ENCODE data around the gene FAM219A.

FAM219A gene

DNA sequence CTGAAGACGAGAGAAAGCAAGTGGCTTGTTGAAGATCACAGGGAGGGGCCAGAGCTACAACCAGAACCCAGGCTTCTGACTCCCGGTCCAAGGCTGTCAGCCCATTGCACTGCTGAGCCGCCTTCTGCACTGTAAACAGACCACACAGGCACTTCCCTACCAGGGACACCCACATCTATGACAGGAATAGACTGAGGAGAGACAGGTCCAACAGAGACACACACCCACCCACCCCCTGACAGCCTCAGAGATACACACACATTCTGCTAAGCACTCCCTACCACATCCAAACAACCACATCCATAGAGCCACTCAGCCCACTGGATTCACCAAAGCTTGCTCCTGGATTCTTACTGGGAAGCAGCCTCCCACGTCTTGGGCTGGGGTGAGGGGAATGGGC, 58.6 kb downstream of the FAM219A start:
- TF ChIP-seq, protein P1, sequence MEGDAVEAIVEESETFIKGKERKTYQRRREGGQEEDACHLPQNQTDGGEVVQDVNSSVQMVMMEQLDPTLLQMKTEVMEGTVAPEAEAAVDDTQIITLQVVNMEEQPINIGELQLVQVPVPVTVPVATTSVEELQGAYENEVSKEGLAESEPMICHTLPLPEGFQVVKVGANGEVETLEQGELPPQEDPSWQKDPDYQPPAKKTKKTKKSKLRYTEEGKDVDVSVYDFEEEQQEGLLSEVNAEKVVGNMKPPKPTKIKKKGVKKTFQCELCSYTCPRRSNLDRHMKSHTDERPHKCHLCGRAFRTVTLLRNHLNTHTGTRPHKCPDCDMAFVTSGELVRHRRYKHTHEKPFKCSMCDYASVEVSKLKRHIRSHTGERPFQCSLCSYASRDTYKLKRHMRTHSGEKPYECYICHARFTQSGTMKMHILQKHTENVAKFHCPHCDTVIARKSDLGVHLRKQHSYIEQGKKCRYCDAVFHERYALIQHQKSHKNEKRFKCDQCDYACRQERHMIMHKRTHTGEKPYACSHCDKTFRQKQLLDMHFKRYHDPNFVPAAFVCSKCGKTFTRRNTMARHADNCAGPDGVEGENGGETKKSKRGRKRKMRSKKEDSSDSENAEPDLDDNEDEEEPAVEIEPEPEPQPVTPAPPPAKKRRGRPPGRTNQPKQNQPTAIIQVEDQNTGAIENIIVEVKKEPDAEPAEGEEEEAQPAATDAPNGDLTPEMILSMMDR (IDR thresholded peaks at IDR 0.05; ENCODE audit: low read depth, low read length, missing control alignments): no peak
- no peak for DNase-seq (ENCODE audit: extremely low read depth, low read depth)
- no peak overlapping the region for H3K4me3 ChIP-seq (replicated peaks; ENCODE audit: low read depth, low read length)

- TF ChIP-seq, protein P1 (IDR thresholded peaks at IDR 0.05; ENCODE audit: low read depth, low read length, missing control alignments): no peak
- DNase-seq (ENCODE audit: extremely low read depth, low read depth): no peak
- no peak overlapping the region for H3K4me3 ChIP-seq (replicated peaks; ENCODE audit: low read depth, low read length)
These were observed 59.5 kb downstream of the FAM219A start for GRCh38 chr9:34398875-34399274.

GRCh38 chr9:34396276-34397214, 61.8 kb downstream of the FAM219A start:
- TF ChIP-seq, protein P1 (IDR thresholded peaks at IDR 0.05; ENCODE audit: low read depth, low read length, missing control alignments): no peak
- H3K4me3 ChIP-seq (replicated peaks; ENCODE audit: low read depth, low read length): no peak overlapping the region
- DNase-seq (ENCODE audit: extremely low read depth, low read depth): no peak

DNA sequence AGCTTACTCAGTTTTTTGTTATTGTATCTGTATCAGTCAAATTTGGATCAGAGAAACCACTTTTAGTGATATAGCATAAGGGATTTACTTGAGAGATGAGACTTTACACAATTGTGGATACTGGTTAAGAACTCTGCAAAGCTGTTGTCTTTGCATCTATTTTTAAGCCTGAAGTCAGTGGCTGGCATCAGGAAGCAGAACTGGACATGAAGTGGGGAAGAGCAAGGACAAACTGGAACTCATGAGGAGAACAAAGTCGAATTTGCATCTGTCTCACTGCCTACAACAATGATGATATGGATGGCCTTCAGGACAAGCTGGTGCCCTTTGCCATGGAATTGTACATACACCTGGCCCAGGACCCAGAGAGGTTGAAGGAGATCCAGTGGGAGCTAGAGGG, 65.9 kb downstream of the FAM219A start:
- no peak for DNase-seq (ENCODE audit: extremely low read depth, low read depth)
- no peak overlapping the region for H3K4me3 ChIP-seq (replicated peaks; ENCODE audit: low read depth, low read length)
- TF ChIP-seq, protein P1 (IDR thresholded peaks at IDR 0.05; ENCODE audit: low read depth, low read length, missing control alignments): no peak

DNA sequence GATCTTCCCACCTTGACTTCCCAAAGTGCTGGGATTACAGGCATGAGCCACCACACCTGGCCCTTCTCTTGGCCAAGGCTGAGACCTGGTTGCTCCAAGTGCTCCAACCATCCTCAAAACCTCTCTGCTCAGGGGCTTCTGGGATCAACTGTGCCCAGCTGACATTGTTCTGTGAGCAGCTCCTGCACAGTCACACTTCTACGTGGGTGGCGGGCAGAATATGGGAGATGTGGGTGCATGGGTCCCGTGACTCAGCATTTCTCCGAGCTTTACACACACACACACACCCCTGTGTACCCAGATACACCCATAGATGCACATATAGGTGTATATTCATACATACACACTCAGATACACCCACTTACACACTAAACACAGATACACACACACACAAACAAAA, 71.1 kb downstream of the FAM219A start:
- no peak overlapping the region for H3K4me3 ChIP-seq (replicated peaks; ENCODE audit: low read depth, low read length)
- TF ChIP-seq, protein P1 (IDR thresholded peaks at IDR 0.05; ENCODE audit: low read depth, low read length, missing control alignments): no peak

DNA sequence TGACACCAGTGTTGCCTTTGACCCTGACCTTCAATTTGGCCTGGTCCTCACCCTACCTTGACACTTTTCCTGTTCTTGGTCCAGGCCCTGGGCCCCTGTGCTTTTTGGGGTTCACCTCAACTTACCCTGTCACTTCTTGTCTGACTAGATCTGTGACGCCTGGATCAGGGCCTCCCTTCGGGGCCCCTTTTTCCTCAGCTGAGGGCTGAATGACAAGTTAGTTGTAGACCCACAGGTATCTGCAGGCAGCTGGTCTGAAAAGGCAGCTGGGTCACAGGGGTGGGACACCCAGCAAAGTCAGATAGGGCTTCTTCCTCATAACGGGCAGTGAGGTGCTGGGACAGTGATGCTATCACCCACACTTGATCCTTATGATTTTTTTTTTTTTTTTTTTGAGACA, 71.7 kb downstream of the FAM219A start:
- no peak overlapping the region for H3K4me3 ChIP-seq (replicated peaks; ENCODE audit: low read depth, low read length)
- TF ChIP-seq, protein P1 (IDR thresholded peaks at IDR 0.05; ENCODE audit: low read depth, low read length, missing control alignments): no peak
- no peak for DNase-seq (ENCODE audit: extremely low read depth, low read depth)

More for the DNA sequence above, 71.1 kb downstream of the FAM219A start:
- no peak for DNase-seq (ENCODE audit: extremely low read depth, low read depth)
